Spleen (tissue), 11 donors: ENCODE results near the gene PCYT2. TPM values are rescaled to one million over a fixed set of nuclear protein-coding genes. Genes with fewer than 3 reads are reported as not detected.

Experiments used
- DNase-seq: peaks from one replicate; pipeline ENCODE4 v3.0.0-alpha.2; 2020
- H3K27ac ChIP-seq, 8 donors: fragments of 200-600 bp; sonication (generic) in 7 of 8; 1 replicate in 4 of 8; 2 replicates in 4 of 8; pipeline versions ENCODE4 v1.5.0 to v1.8.0; 2016 to 2021; ENCODE audit warnings: inconsistent platforms in 4 of 8, mild to moderate bottlenecking in 4 of 8, moderate library complexity in 1 of 8
- H3K27me3 ChIP-seq, 7 donors: fragments of 200-600 bp; sonication (generic) in 6 of 7; replicated peaks in 1 of 7; 1 replicate in 4 of 7; 2 replicates in 3 of 7; pipeline versions ENCODE4 v1.5.0 to v1.8.0; 2016 to 2021; ENCODE audit warnings: inconsistent platforms in 3 of 7, mild to moderate bottlenecking in 1 of 7
- H3K36me3 ChIP-seq, 6 donors: fragments of 200-600 bp; sonication (generic) in 5 of 6; 1 replicate in 4 of 6; 2 replicates in 2 of 6; pipeline versions ENCODE4 v1.5.0 to v1.8.0; 2016 to 2021; ENCODE audit warnings: inconsistent platforms in 2 of 6
- H3K4me1 ChIP-seq, 6 donors: fragments of 200-600 bp; sonication (generic) in 5 of 6; 1 replicate in 3 of 6; 2 replicates in 3 of 6; pipeline versions ENCODE4 v1.5.0 to v1.8.0; 2016 to 2021; ENCODE audit warnings: inconsistent platforms in 3 of 6
- H3K4me3 ChIP-seq, 8 donors: fragments of 200-600 bp; sonication (generic) in 7 of 8; 1 replicate in 4 of 8; 2 replicates in 4 of 8; pipeline versions ENCODE4 v1.5.0 to v1.8.0; 2016 to 2021; ENCODE audit warnings: inconsistent platforms in 4 of 8, mild to moderate bottlenecking in 4 of 8, moderate library complexity in 2 of 8
- H3K9me3 ChIP-seq, 8 donors: fragments of 200-600 bp; sonication (generic) in 7 of 8; 1 replicate in 4 of 8; 2 replicates in 4 of 8; pipeline versions ENCODE4 v1.5.0 to v1.8.0; 2016 to 2021; ENCODE audit warnings: inconsistent platforms in 4 of 8
- CTCF ChIP-seq, 11 experiments: fragments of 200-600 bp in 7 of 11; fragments of 450-650 bp in 4 of 11; sonication (generic) in 4 of 11; IDR thresholded peaks in 8 of 11; conservative IDR thresholded peaks in 3 of 11; 1 replicate in 7 of 11; 2 replicates in 4 of 11; pipeline versions ENCODE4 v1.4.0 to v1.8.0; 2016 to 2021; ENCODE audit warnings: antibody characterized with exemption in 11 of 11, inconsistent platforms in 4 of 11, mild to moderate bottlenecking in 1 of 11
- POLR2A ChIP-seq, 3 donors: fragments of 450-650 bp; IDR thresholded peaks; one replicate each; pipeline ENCODE4 v1.5.1; 2017; ENCODE audit warnings: antibody characterized with exemption in 3 of 3, mild to moderate bottlenecking in 1 of 3
- POLR2AphosphoS5 ChIP-seq, 3 donors: sonication (generic); formaldehyde crosslinking; IDR thresholded peaks; one replicate each; pipeline ENCODE4 v1.5.1; 2017; ENCODE audit warnings: antibody characterized with exemption in 3 of 3
- WGBS, 5 donors: extraction: QIAGEN DNeasy Blood & Tissue Kit in 3 of 5; methylation state at CpG; one replicate each; pipeline versions ENCODE4 v1.1.5 to v1.1.7; 2013 to 2018; 5-methylcytosine and 5-hydroxymethylcytosine counted together
- intact Hi-C: fragments of 100-400 bp; cut with DNase I; formaldehyde crosslinking; loops from one replicate; pipeline ENCODE4 v1.15.0; 2023; ENCODE audit warnings: low total_unique reads
- polyA plus RNA-seq, 3 donors: library from polyadenylated mRNA; stranded (reverse); fragments of 200-250 nt; gene quantifications; one replicate each; pipeline ENCODE4 v1.2.1, GENCODE V29; 2013
- total RNA-seq, 7 donors: library from RNA; depleted of rRNA in 3 of 7; stranded (reverse); fragments of >200 nt in 3 of 7; fragmentation: NEBNext Ultra II Directional in 4 of 7; extraction: Animal tissue kit (Norgen Biotek cat#: 25700) in 4 of 7; gene quantifications; one replicate each; pipeline versions ENCODE4 v1.1.0 to v1.2.1, GENCODE V29; 2016 to 2021
- donor health status: healthy with polysubstance abuse.
- donor health status: DM: no; HTN: no; CAD: no; lungs with moderate emphysema.
- donor health status: DM: no; HTN: no; CAD: no.
- donor health status: Bipolar disorder and iron deficiency.
- donor health status: healthy.
- donor health status: DM: no; HTN: no; CAD: no.
- donor health status: DM: yes; HTN: yes; CAD: no.

Gene PCYT2
- total and polyA plus RNA-seq, 10 donors, result 12.5 to 25.5 (median 16.2) TPM

GRCh38 chr17:81917565-81918332, 6.5 kb upstream of the PCYT2 start, which contains the start of gene SIRT7:
SIRT7 (minus strand) TSS chr17:81918176; CDS start chr17:81918131, 45 bp downstream.
- WGBS, 5 donors, result 0 to 1% (median 1%) methylated on average over 24 to 94 of the region's 94 CpGs
- no peaks in the 10 kb centered on the region for H3K9me3 ChIP-seq
- no peaks in the 10 kb centered on the region for H3K27me3 ChIP-seq
- peak within 1 kb of the TSS; percentile 61 to 98 (median 84) for H3K27ac ChIP-seq
- H3K36me3 ChIP-seq, result peaks cover 2 to 71% (median 49%) of the 10 kb centered on the region in 6 donors
- TF ChIP-seq POLR2AphosphoS5 (IDR thresholded peaks at IDR 0.05) (peak; percentile 94 to 96 (median 95)), CTCF (IDR thresholded peaks at IDR 0.05 in 8 of 11, conservative IDR thresholded peaks at IDR 0.05 in 3 of 11) (peak in 2 of 11 experiments; percentile 14 to 19), POLR2A (IDR thresholded peaks at IDR 0.05) (peak in 1 of 3 donors; percentile 78)
- intact Hi-C loops, result no loop called here
- peaks cover 14 to 76% (median 53%) of the 10 kb centered on the region in 6 donors for H3K4me1 ChIP-seq
- H3K4me3 ChIP-seq, result peak within 1 kb of the TSS; percentile 70 to 99 (median 95)
- peak; percentile 94 for DNase-seq

DNA sequence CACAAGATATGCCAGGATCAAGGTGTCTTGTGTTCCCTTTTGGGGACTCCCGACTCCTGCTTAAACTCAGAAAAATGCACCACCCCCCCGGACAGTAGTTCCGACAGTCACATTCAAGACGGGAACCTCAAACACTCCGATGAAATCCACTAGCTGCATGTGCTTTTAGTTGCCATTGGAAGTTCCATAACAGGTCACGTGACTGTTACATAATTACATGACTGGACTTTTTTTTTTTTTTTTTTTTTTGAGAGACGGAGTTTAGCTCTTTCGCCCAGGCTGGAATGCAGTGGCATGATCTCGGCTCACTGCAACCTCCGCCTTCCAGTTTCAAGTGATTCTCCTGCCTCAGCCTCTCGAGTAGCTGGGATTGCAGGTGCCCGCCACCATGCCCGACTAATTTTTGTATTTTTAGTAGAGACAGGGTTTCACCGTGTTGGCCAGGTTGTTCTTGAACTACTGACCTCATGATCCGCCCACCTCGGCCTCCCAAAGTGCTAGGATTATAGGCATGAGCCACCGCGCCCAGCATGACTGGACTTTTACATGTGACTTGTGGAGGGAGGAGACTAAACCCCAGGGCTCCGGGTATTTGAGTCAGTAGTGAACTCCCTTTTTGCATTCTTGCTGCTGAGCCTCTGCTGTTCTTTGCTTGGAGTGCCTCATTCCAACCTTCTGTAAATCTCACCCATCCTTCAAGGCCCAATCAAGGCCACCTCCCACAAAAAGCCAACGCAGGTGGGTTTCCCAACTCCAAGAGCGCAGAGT, 5.2 kb upstream of the PCYT2 start:
- intact Hi-C loops, result no loop called here
- Histone ChIP-seq H3K4me1 (peaks cover 18 to 75% (median 49%) of the 10 kb centered on the region in 6 donors), H3K27me3 (no peaks in the 10 kb centered on the region), H3K4me3 (peak overlapping the region in 6 of 8 donors; percentile 70 to 99 (median 95)), H3K9me3 (no peaks in the 10 kb centered on the region), H3K36me3 (peaks cover 2 to 72% (median 49%) of the 10 kb centered on the region in 6 donors), H3K27ac (no peak overlapping the region)
- no peak for DNase-seq
- 75 to 85% (median 77%) methylated on average over 21 of the region's 21 CpGs for whole genome bisulfite sequencing, 5 donors
- no peak for TF ChIP-seq POLR2A (IDR thresholded peaks at IDR 0.05)
- TF ChIP-seq CTCF (IDR thresholded peaks at IDR 0.05 in 8 of 11, conservative IDR thresholded peaks at IDR 0.05 in 3 of 11), result no peak
- TF ChIP-seq POLR2AphosphoS5 (IDR thresholded peaks at IDR 0.05), result no peak

DNA sequence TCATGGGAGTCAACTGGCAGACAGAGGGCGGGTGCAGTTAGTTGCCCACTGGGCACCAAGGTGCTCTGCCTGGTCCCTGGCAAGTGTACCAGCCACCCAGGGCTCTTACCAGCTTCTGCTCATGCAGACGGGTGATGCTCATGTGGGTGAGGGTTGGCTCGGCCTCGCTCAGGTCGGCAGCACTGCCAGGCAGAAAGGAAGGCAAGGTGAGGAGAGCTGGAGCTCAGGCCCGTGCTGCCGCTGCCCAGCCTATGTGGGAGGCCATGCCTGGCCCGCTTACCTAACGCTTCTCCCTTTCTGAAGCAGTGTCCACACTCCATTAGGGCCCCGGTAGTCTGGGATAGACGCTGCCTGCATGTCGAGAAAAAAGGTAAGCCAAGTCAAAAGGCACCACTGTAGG, 4.1 kb upstream of the PCYT2 start:
- Histone ChIP-seq H3K27me3 (no peaks in the 10 kb centered on the region), H3K4me1 (peaks cover 21 to 70% (median 46%) of the 10 kb centered on the region in 6 donors), H3K27ac (no peak overlapping the region), H3K36me3 (peaks cover 2 to 61% (median 42%) of the 10 kb centered on the region in 6 donors), H3K4me3 (no peak overlapping the region), H3K9me3 (no peaks in the 10 kb centered on the region)
- WGBS, 5 donors, result 92 to 96% (median 94%) methylated on average over 11 to 12 of the region's 12 CpGs
- intact Hi-C loops, result no loop called here
- TF ChIP-seq POLR2A (IDR thresholded peaks at IDR 0.05) (no peak), CTCF (IDR thresholded peaks at IDR 0.05 in 8 of 11, conservative IDR thresholded peaks at IDR 0.05 in 3 of 11) (no peak), POLR2AphosphoS5 (IDR thresholded peaks at IDR 0.05) (no peak)
- no peak for DNase-seq
